HTERT RPE-1 (cell line): ENCODE measurements around the gene JPH3.

Source experiments
- in situ Hi-C: fragments of 300-500 bp; cut with MboI; formaldehyde crosslinking; loops from 4 replicates; pipeline ENCODE4 v1.14.3; 2020; ENCODE audit warnings: low sequenced_read_pairs

Gene JPH3

GRCh38 chr16:87692756-87693155, 90.4 kb downstream of the JPH3 start:
- in situ Hi-C loops, result no loop called here

GRCh38 chr16:87693827-87694226, 91.5 kb downstream of the JPH3 start:
- in situ Hi-C loops, result no loop called here

GRCh38 chr16:87694441-87695125, 92.3 kb downstream of the JPH3 start:
- in situ Hi-C loops, result no loop called here

- in situ Hi-C loops, result no loop called here
These were observed 93.2 kb downstream of the JPH3 start for GRCh38 chr16:87695534-87695933.

- in situ Hi-C loops, result no loop called here
These were observed 94.4 kb downstream of the JPH3 start for GRCh38 chr16:87696726-87697125.

- in situ Hi-C loops, result no loop called here
These were observed 94.9 kb downstream of the JPH3 start for GRCh38 chr16:87697256-87697655.

GRCh38 chr16:87697792-87698191, 95.5 kb downstream of the JPH3 start:
- in situ Hi-C loops, result no loop called here

GRCh38 chr16:87698241-87698640, 95.9 kb downstream of the JPH3 start:
- in situ Hi-C loops, result no loop called here

- in situ Hi-C loops, result no loop called here
These were observed 96.4 kb downstream of the JPH3 start for GRCh38 chr16:87698676-87699199.

GRCh38 chr16:87700406-87701077, 98.2 kb downstream of the JPH3 start:
- in situ Hi-C loops, result no loop called here

- in situ Hi-C loops, result no loop called here
These were observed 98.8 kb downstream of the JPH3 start for GRCh38 chr16:87701078-87701460.

- in situ Hi-C loops, result no loop called here
These were observed 99.2 kb downstream of the JPH3 start for GRCh38 chr16:87701505-87701921.

- in situ Hi-C loops, result no loop called here
These were observed 100.1 kb downstream of the JPH3 start for GRCh38 chr16:87702325-87702811.

- in situ Hi-C loops, result no loop called here
These were observed 100.8 kb downstream of the JPH3 start for GRCh38 chr16:87703071-87703470.

- in situ Hi-C loops, result no loop called here
These were observed 101.6 kb downstream of the JPH3 start for GRCh38 chr16:87703835-87704375.

GRCh38 chr16:87704754-87705353, 102.5 kb downstream of the JPH3 start:
- in situ Hi-C loops, result no loop called here

GRCh38 chr16:87705771-87706277, 103.5 kb downstream of the JPH3 start:
- in situ Hi-C loops, result no loop called here

- in situ Hi-C loops, result no loop called here
These were observed 104.1 kb downstream of the JPH3 start for GRCh38 chr16:87706278-87707000.

GRCh38 chr16:87707097-87707496, 104.8 kb downstream of the JPH3 start:
- in situ Hi-C loops, result no loop called here

- in situ Hi-C loops, result no loop called here
These were observed 105.6 kb downstream of the JPH3 start for GRCh38 chr16:87707714-87708580.
